Vagina (tissue), 2 donors: ENCODE measurements around the gene KREMEN2. TPM values are rescaled to one million over a fixed set of nuclear protein-coding genes. Genes with fewer than 3 reads are reported as not detected.
"Not testable (repeated sequence)": the region's sequence is repeated elsewhere in the genome, so short reads cannot be mapped to it uniquely, and the experiment has no call there.

Experiments used
- DNase-seq, 2 donors: peaks; one replicate each; pipeline ENCODE4 v3.0.0-alpha.2; 2017; ENCODE audit errors: extremely low spot score in 2 of 2
- H3K27ac ChIP-seq: fragments of 200-600 bp; sonication (generic); one replicate; pipeline ENCODE4 v1.5.1; 2019
- H3K27me3 ChIP-seq: fragments of 200-600 bp; sonication (generic); one replicate; pipeline ENCODE4 v1.5.1; 2019
- H3K36me3 ChIP-seq, 2 donors: fragments of 200-600 bp; sonication (generic); one replicate each; pipeline ENCODE4 v1.5.1; 2017 to 2019
- H3K4me1 ChIP-seq: fragments of 200-600 bp; sonication (generic); one replicate; pipeline ENCODE4 v1.5.1; 2019
- H3K4me3 ChIP-seq, 2 donors: fragments of 200-600 bp; sonication (generic); 1 replicate in 1 of 2; 2 replicates in 1 of 2; pipeline ENCODE4 v1.5.1; 2016 to 2019
- H3K9me3 ChIP-seq: fragments of 200-600 bp; sonication (generic); one replicate; pipeline ENCODE4 v1.5.1; 2019
- CTCF ChIP-seq, 3 experiments: fragments of 450-650 bp in 2 of 3; fragments of 200-600 bp in 1 of 3; sonication (generic) in 1 of 3; IDR thresholded peaks; one replicate each; pipeline ENCODE4 v1.5.1; 2017 to 2019; ENCODE audit warnings: antibody characterized with exemption in 3 of 3, mild to moderate bottlenecking in 2 of 3, moderate library complexity in 2 of 3
- POLR2A ChIP-seq, 2 donors: fragments of 450-650 bp; IDR thresholded peaks; one replicate each; pipeline ENCODE4 v1.6.1; 2017; ENCODE audit warnings: antibody characterized with exemption in 2 of 2, mild to moderate bottlenecking in 2 of 2, moderate library complexity in 2 of 2
- POLR2AphosphoS5 ChIP-seq, 2 donors: sonication (generic); formaldehyde crosslinking; IDR thresholded peaks; one replicate each; pipeline ENCODE4 v1.9.0; 2017; ENCODE audit warnings: antibody characterized with exemption in 2 of 2, mild to moderate bottlenecking in 2 of 2, low read depth in 1 of 2; ENCODE audit not compliant: insufficient read depth in 1 of 2
- intact Hi-C: fragments of 100-400 bp; cut with DNase I; formaldehyde crosslinking; loops from one replicate; pipeline ENCODE4 v1.15.1; 2023
- total RNA-seq: library from RNA; depleted of rRNA; stranded (reverse); fragments of >200 nt; gene quantifications from one replicate; pipeline ENCODE4 v1.2.3, GENCODE V29; 2016

KREMEN2 gene
- total RNA-seq, 1 donor from 2014 or later: not detected

- Histone ChIP-seq H3K27ac (no peak overlapping the region), H3K4me1 (peaks cover 27% of the 10 kb centered on the region), H3K27me3 (no peaks in the 10 kb centered on the region), H3K4me3 (no peak overlapping the region), H3K9me3 (no peaks in the 10 kb centered on the region), H3K36me3 (peaks cover 0 to 6% of the 10 kb centered on the region in 2 donors)
- intact Hi-C loops: no loop called here
- TF ChIP-seq POLR2AphosphoS5 (IDR thresholded peaks at IDR 0.05; ENCODE audit: insufficient read depth in 1 of 2, low read depth in 1 of 2) (no peak), POLR2A (IDR thresholded peaks at IDR 0.05) (no peak), CTCF (IDR thresholded peaks at IDR 0.05) (no peak)
- DNase-seq: no peak
These were observed 38.9 kb upstream of the KREMEN2 start for GRCh38 chr16:2924901-2925755.

GRCh38 chr16:2925951-2926649 lies 38.0 kb upstream of the KREMEN2 start:
- H3K9me3 ChIP-seq: no peaks in the 10 kb centered on the region
- H3K27me3 ChIP-seq: no peaks in the 10 kb centered on the region
- DNase-seq: no peak
- H3K4me1 ChIP-seq: peaks cover 27% of the 10 kb centered on the region
- no peak for TF ChIP-seq POLR2AphosphoS5 (IDR thresholded peaks at IDR 0.05; ENCODE audit: insufficient read depth in 1 of 2, low read depth in 1 of 2)
- no peak for TF ChIP-seq POLR2A (IDR thresholded peaks at IDR 0.05)
- TF ChIP-seq CTCF (IDR thresholded peaks at IDR 0.05): no peak
- intact Hi-C loops: no loop called here
- peaks cover 0 to 14% of the 10 kb centered on the region in 2 donors for H3K36me3 ChIP-seq
- H3K4me3 ChIP-seq: no peak overlapping the region
- H3K27ac ChIP-seq: no peak overlapping the region

GRCh38 chr16:2926650-2926999 lies 37.5 kb upstream of the KREMEN2 start:
- no peak overlapping the region for H3K27ac ChIP-seq
- intact Hi-C loops: no loop called here
- TF ChIP-seq POLR2A (IDR thresholded peaks at IDR 0.05) (no peak), POLR2AphosphoS5 (IDR thresholded peaks at IDR 0.05; ENCODE audit: insufficient read depth in 1 of 2, low read depth in 1 of 2) (no peak), CTCF (IDR thresholded peaks at IDR 0.05) (no peak)

GRCh38 chr16:2927010-2927646 lies 36.9 kb upstream of the KREMEN2 start:
- peaks cover 27% of the 10 kb centered on the region for H3K4me1 ChIP-seq
- H3K9me3 ChIP-seq: no peaks in the 10 kb centered on the region
- no peak for TF ChIP-seq POLR2A (IDR thresholded peaks at IDR 0.05)
- TF ChIP-seq POLR2AphosphoS5 (IDR thresholded peaks at IDR 0.05; ENCODE audit: insufficient read depth in 1 of 2, low read depth in 1 of 2): no peak
- peak; percentile 91 to 100 (median 94) for TF ChIP-seq CTCF (IDR thresholded peaks at IDR 0.05)
- no peak overlapping the region for H3K27ac ChIP-seq
- intact Hi-C loops: no loop called here
- no peak for DNase-seq
- peaks cover 0 to 14% of the 10 kb centered on the region in 2 donors for H3K36me3 ChIP-seq
- H3K27me3 ChIP-seq: no peaks in the 10 kb centered on the region
- H3K4me3 ChIP-seq: peak overlapping the region; percentile 2 to 15

More at GRCh38 chr16:2926650-2926999, 37.5 kb upstream of the KREMEN2 start:
- Histone ChIP-seq H3K36me3 (peaks cover 0 to 14% of the 10 kb centered on the region in 2 donors), H3K4me3 (peak overlapping the region; percentile 2 to 15), H3K9me3 (no peaks in the 10 kb centered on the region), H3K27me3 (no peaks in the 10 kb centered on the region), H3K4me1 (peaks cover 27% of the 10 kb centered on the region)
- no peak for DNase-seq

- H3K27me3 ChIP-seq, intact Hi-C loops, H3K4me3 ChIP-seq, DNase-seq, H3K9me3 ChIP-seq, H3K27ac ChIP-seq: not testable (repeated sequence)
- peaks cover 0 to 18% of the 10 kb centered on the region in 2 donors for H3K36me3 ChIP-seq
- H3K4me1 ChIP-seq: peaks cover 27% of the 10 kb centered on the region
These were observed 35.9 kb upstream of the KREMEN2 start for GRCh38 chr16:2928151-2928550.
